Liver (tissue), 9 donors: Measurements from ENCODE around the gene TSPAN7. TPM values are rescaled to one million over a fixed set of nuclear protein-coding genes. Genes with fewer than 3 reads are reported as not detected.

Experiments
- DNase-seq: peaks from one replicate; pipeline ENCODE4 v3.0.0-alpha.2; 2017; ENCODE audit warnings: low spot score
- H3K27ac ChIP-seq, 2 donors: one replicate each; pipeline ENCODE4 v1.7.0; 2013; ENCODE audit warnings: inconsistent platforms in 2 of 2, low read length in 2 of 2, control low read depth in 1 of 2, low read depth in 1 of 2, mild to moderate bottlenecking in 1 of 2
- H3K27me3 ChIP-seq, 4 donors: one replicate each; pipeline versions ENCODE4 v1.6.1 to v1.7.0; 2013; ENCODE audit warnings: low read length in 3 of 4, inconsistent platforms in 1 of 4, mild to moderate bottlenecking in 1 of 4, moderate library complexity in 1 of 4; ENCODE audit not compliant: control insufficient read depth in 4 of 4, insufficient read depth in 4 of 4
- H3K36me3 ChIP-seq, 4 donors: one replicate each; pipeline versions ENCODE4 v1.6.1 to v1.7.0; 2013; ENCODE audit warnings: low read length in 3 of 4, mild to moderate bottlenecking in 3 of 4, low read depth in 1 of 4, moderate library complexity in 1 of 4; ENCODE audit not compliant: control insufficient read depth in 4 of 4, insufficient read depth in 3 of 4
- H3K4me1 ChIP-seq, 4 donors: one replicate each; pipeline versions ENCODE4 v1.6.1 to v1.7.0; 2013; ENCODE audit warnings: low read length in 3 of 4, mild to moderate bottlenecking in 3 of 4, moderate library complexity in 1 of 4; ENCODE audit not compliant: control insufficient read depth in 4 of 4, insufficient read depth in 4 of 4
- H3K4me3 ChIP-seq, 3 donors: one replicate each; pipeline versions ENCODE4 v1.6.1 to v1.7.0; 2013; ENCODE audit warnings: low read length in 3 of 3, control low read depth in 1 of 3, low read depth in 1 of 3, mild to moderate bottlenecking in 1 of 3
- H3K9ac ChIP-seq, 2 donors: one replicate each; pipeline ENCODE4 v1.7.0; 2013; ENCODE audit warnings: low read length in 2 of 2, mild to moderate bottlenecking in 2 of 2, moderate library complexity in 2 of 2, control low read depth in 1 of 2, low read depth in 1 of 2
- H3K9me3 ChIP-seq, 4 donors: one replicate each; pipeline versions ENCODE4 v1.6.1 to v1.7.0; 2013; ENCODE audit warnings: low read length in 3 of 4; ENCODE audit not compliant: control insufficient read depth in 4 of 4
- EGR1 ChIP-seq, 2 donors: IDR thresholded peaks; 2 replicates each; pipeline ENCODE4 v1.6.1; 2016 to 2018; ENCODE audit warnings: antibody characterized with exemption in 2 of 2, low read depth in 2 of 2
- FOXA1 ChIP-seq: IDR thresholded peaks from 2 replicates; pipeline ENCODE4 v1.6.1; 2016; ENCODE audit warnings: antibody characterized with exemption
- FOXA2 ChIP-seq: IDR thresholded peaks from 2 replicates; pipeline ENCODE4 v1.6.1; 2016; ENCODE audit warnings: antibody characterized with exemption
- GABPA ChIP-seq, 2 donors: IDR thresholded peaks in 1 of 2; conservative IDR thresholded peaks in 1 of 2; 2 replicates each; pipeline ENCODE4 v1.6.1; 2016; ENCODE audit warnings: antibody characterized with exemption in 2 of 2, mild to moderate bottlenecking in 1 of 2, moderate library complexity in 1 of 2
- HNF4G ChIP-seq: IDR thresholded peaks from 2 replicates; pipeline ENCODE4 v1.6.1; 2016; ENCODE audit warnings: antibody characterized with exemption
- JUND ChIP-seq, 2 donors: IDR thresholded peaks; 2 replicates each; pipeline ENCODE4 v1.6.1; 2016; ENCODE audit warnings: antibody characterized with exemption in 2 of 2
- NR2F2 ChIP-seq: IDR thresholded peaks from 2 replicates; pipeline ENCODE4 v1.6.1; 2016; ENCODE audit warnings: antibody characterized with exemption
- RAD21 ChIP-seq, 2 donors: IDR thresholded peaks; 2 replicates each; pipeline ENCODE4 v1.6.1; 2016; ENCODE audit warnings: antibody characterized with exemption in 2 of 2, mild to moderate bottlenecking in 2 of 2
- RXRA ChIP-seq, 2 donors: IDR thresholded peaks; 2 replicates each; pipeline ENCODE4 v1.6.1; 2017 to 2018; ENCODE audit warnings: antibody characterized with exemption in 2 of 2, mild to moderate bottlenecking in 1 of 2
- SP1 ChIP-seq: IDR thresholded peaks from 2 replicates; pipeline ENCODE4 v1.6.1; 2018; ENCODE audit warnings: antibody characterized with exemption, mild to moderate bottlenecking
- TAF1 ChIP-seq: conservative IDR thresholded peaks from 2 replicates; pipeline ENCODE4 v1.6.1; 2016; ENCODE audit warnings: antibody characterized with exemption, mild to moderate bottlenecking
- WGBS: extraction: QIAGEN DNeasy Blood & Tissue Kit; methylation state at CpG from one replicate; pipeline ENCODE4 v1.1.7; 2013; 5-methylcytosine and 5-hydroxymethylcytosine counted together
- polyA plus RNA-seq, 2 donors: library from polyadenylated mRNA; stranded (reverse) in 1 of 2; unstranded in 1 of 2; fragments of 200-250 nt in 1 of 2; fragments of >200 nt in 1 of 2; fragmentation: Nextera tagmentation in 1 of 2; extraction: Ambion mirVana in 1 of 2; gene quantifications; one replicate each; pipeline versions ENCODE4 v1.2.1 to v1.2.3, GENCODE V29; 2013 to 2015
- total RNA-seq, 2 donors: library from RNA; depleted of rRNA; stranded (reverse); fragments of >200 nt; gene quantifications; one replicate each; pipeline ENCODE4 v1.2.3, GENCODE V29; 2014
- TF ChIP-seq, protein P1 (sequence below): IDR thresholded peaks from 2 replicates; pipeline ENCODE4 v1.6.1; 2016; ENCODE audit warnings: antibody characterized with exemption
- TF ChIP-seq, protein P2 (sequence below): fragments of 150-350 bp; IDR thresholded peaks from 2 replicates; pipeline ENCODE4 v1.5.1; 2017; ENCODE audit warnings: improper control_type of control experiment, low read depth, low read length; ENCODE audit not compliant: missing input control
- TF ChIP-seq, protein P3 (sequence below): IDR thresholded peaks from 2 replicates; pipeline ENCODE4 v1.6.1; 2016; ENCODE audit warnings: antibody characterized with exemption
- TF ChIP-seq, protein P4 (sequence below): IDR thresholded peaks from 2 replicates; pipeline ENCODE4 v1.6.1; 2016; ENCODE audit warnings: antibody characterized with exemption, mild to moderate bottlenecking
- donor health status: healthy.
- donor health status: healthy.
- donor health status: healthy.
- donor health status: healthy.
- donor health status: healthy.

Gene TSPAN7
- total and polyA plus RNA-seq, 4 donors = 10.1 to 26.2 (median 17.6) TPM

DNA sequence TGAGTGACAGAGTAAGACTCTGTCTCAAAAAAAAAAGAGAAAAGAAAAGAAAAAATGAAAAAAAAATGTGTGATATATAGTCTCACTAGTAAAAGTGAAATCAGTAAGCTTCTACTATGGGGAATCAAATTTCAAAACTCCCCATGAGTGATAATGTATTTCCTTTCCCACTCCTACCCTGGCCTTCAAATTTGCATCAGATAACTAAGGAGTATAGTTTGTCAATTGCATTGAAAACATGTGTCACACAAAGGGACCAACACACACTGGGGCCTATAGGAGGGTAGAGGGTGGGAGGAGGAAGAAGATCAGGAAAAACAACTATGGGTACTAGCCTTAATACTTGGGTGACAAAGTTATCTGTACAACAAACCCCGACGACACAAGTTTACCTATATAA, 118.4 kb downstream of the TSPAN7 start (continued):
- TF ChIP-seq, protein P1, sequence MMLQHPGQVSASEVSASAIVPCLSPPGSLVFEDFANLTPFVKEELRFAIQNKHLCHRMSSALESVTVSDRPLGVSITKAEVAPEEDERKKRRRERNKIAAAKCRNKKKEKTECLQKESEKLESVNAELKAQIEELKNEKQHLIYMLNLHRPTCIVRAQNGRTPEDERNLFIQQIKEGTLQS = no peak

DNA sequence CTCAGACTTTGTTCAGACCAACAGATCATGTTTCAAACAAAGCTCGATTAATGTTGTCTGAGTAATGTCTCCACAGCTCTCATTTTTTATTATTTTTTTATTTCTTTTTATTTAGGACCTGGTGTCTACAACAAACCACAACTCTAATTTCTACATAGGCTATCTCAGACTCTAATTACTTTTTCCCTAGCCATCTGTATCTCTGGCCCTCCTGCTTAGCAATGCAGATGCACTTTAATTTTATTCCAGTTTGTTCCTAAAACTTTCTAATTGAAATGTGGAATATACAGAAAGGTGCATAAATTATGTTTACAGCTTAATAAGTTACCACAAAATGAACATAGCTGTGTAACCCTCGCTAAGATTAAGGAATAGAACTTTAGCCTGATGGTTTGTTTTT, 120.8 kb downstream of the TSPAN7 start:
- H3K4me3 ChIP-seq = no peak overlapping the region
- H3K27ac ChIP-seq = no peak overlapping the region
- H3K9me3 ChIP-seq = no peaks in the 10 kb centered on the region
- H3K27me3 ChIP-seq = peaks cover 0 to 2% (median 0%) of the 10 kb centered on the region in 4 donors
- no peak overlapping the region for H3K9ac ChIP-seq
- DNase-seq = no peak
- peaks cover 0 to 3% (median 0%) of the 10 kb centered on the region in 4 donors for H3K4me1 ChIP-seq
- H3K36me3 ChIP-seq = no peaks in the 10 kb centered on the region
- TF ChIP-seq EGR1 (IDR thresholded peaks at IDR 0.05; ENCODE audit: low read depth in 2 of 2) (no peak), SP1 (no peak), RXRA (IDR thresholded peaks at IDR 0.05) (no peak), FOXA2 (no peak), HNF4G (no peak), NR2F2 (no peak)
- TF ChIP-seq, protein P2, sequence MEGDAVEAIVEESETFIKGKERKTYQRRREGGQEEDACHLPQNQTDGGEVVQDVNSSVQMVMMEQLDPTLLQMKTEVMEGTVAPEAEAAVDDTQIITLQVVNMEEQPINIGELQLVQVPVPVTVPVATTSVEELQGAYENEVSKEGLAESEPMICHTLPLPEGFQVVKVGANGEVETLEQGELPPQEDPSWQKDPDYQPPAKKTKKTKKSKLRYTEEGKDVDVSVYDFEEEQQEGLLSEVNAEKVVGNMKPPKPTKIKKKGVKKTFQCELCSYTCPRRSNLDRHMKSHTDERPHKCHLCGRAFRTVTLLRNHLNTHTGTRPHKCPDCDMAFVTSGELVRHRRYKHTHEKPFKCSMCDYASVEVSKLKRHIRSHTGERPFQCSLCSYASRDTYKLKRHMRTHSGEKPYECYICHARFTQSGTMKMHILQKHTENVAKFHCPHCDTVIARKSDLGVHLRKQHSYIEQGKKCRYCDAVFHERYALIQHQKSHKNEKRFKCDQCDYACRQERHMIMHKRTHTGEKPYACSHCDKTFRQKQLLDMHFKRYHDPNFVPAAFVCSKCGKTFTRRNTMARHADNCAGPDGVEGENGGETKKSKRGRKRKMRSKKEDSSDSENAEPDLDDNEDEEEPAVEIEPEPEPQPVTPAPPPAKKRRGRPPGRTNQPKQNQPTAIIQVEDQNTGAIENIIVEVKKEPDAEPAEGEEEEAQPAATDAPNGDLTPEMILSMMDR = no peak
- TF ChIP-seq, protein P3, sequence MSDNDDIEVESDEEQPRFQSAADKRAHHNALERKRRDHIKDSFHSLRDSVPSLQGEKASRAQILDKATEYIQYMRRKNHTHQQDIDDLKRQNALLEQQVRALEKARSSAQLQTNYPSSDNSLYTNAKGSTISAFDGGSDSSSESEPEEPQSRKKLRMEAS = no peak
- WGBS = 45% methylated on average over 2 of the region's 2 CpGs

DNA sequence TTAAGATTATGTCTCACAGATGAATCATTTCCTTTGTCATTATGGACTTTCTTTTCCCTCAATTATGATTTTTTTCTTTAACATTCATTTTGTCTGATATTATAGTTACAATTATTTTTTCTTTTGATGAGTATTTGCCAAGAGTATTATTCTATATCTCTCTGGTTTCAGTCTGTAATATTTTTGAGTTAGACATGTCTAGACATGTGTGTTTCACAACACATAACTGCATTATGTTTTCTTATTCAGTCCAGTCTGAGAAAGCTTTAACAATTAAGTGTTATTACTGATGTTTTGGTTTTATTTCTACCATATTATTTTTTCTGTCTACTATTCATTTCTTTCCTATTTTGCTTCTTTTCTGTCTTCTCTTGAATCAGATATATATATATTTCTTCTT, 131.6 kb downstream of the TSPAN7 start:
- no peaks in the 10 kb centered on the region for H3K9me3 ChIP-seq
- no peaks in the 10 kb centered on the region for H3K4me1 ChIP-seq
- DNase-seq = no peak
- no peak for TF ChIP-seq FOXA1
- no peak for TF ChIP-seq JUND (IDR thresholded peaks at IDR 0.05)
- TF ChIP-seq RXRA (IDR thresholded peaks at IDR 0.05) = no peak
- TF ChIP-seq TAF1 = no peak
- TF ChIP-seq, protein P1 = no peak
- no peak for TF ChIP-seq SP1
- no peak for TF ChIP-seq HNF4G
- TF ChIP-seq, protein P4, sequence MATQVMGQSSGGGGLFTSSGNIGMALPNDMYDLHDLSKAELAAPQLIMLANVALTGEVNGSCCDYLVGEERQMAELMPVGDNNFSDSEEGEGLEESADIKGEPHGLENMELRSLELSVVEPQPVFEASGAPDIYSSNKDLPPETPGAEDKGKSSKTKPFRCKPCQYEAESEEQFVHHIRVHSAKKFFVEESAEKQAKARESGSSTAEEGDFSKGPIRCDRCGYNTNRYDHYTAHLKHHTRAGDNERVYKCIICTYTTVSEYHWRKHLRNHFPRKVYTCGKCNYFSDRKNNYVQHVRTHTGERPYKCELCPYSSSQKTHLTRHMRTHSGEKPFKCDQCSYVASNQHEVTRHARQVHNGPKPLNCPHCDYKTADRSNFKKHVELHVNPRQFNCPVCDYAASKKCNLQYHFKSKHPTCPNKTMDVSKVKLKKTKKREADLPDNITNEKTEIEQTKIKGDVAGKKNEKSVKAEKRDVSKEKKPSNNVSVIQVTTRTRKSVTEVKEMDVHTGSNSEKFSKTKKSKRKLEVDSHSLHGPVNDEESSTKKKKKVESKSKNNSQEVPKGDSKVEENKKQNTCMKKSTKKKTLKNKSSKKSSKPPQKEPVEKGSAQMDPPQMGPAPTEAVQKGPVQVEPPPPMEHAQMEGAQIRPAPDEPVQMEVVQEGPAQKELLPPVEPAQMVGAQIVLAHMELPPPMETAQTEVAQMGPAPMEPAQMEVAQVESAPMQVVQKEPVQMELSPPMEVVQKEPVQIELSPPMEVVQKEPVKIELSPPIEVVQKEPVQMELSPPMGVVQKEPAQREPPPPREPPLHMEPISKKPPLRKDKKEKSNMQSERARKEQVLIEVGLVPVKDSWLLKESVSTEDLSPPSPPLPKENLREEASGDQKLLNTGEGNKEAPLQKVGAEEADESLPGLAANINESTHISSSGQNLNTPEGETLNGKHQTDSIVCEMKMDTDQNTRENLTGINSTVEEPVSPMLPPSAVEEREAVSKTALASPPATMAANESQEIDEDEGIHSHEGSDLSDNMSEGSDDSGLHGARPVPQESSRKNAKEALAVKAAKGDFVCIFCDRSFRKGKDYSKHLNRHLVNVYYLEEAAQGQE = no peak
- TF ChIP-seq GABPA (IDR thresholded peaks at IDR 0.05 in 1 of 2, conservative IDR thresholded peaks at IDR 0.05 in 1 of 2) = no peak
- TF ChIP-seq, protein P3 = no peak
- no peak for TF ChIP-seq FOXA2
- TF ChIP-seq, protein P2 = no peak
- no peak for TF ChIP-seq RAD21 (IDR thresholded peaks at IDR 0.05)
- no peak overlapping the region for H3K9ac ChIP-seq
- H3K36me3 ChIP-seq = no peaks in the 10 kb centered on the region
- no peak overlapping the region for H3K4me3 ChIP-seq
- H3K27ac ChIP-seq = no peak overlapping the region
- H3K27me3 ChIP-seq = no peaks in the 10 kb centered on the region
